GM04504 (cell line): ENCODE data around the gene SPR.
"Not testable (repeated sequence)": the region's sequence is repeated elsewhere in the genome, so short reads cannot be mapped to it uniquely, and the experiment has no call there.

Experiments
- DNase-seq: peaks from one replicate; pipeline ENCODE4 v3.0.0-alpha.2; 2012; ENCODE audit warnings: low read depth

SPR gene

DNA sequence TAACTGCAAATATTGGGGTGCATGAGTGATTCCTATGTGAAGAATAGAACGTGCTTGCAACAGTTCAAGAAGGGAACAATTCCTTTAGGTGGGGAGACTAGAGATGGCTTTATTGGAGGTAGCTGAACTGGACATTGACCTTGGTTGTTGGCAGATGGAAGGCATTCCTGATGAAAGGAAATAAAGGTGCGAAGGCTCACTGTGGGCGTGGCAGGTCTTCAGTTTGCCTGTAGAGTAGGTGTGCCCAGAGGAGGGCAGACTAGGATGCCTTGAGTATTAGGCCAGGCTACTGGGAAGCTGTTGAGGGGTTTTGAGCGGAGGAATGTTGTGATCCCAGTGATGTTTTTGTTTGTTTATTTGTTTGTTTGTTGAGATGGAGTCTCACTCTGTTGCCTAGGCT lies 2.8 kb downstream of the SPR start:
- no peak for DNase-seq

DNA sequence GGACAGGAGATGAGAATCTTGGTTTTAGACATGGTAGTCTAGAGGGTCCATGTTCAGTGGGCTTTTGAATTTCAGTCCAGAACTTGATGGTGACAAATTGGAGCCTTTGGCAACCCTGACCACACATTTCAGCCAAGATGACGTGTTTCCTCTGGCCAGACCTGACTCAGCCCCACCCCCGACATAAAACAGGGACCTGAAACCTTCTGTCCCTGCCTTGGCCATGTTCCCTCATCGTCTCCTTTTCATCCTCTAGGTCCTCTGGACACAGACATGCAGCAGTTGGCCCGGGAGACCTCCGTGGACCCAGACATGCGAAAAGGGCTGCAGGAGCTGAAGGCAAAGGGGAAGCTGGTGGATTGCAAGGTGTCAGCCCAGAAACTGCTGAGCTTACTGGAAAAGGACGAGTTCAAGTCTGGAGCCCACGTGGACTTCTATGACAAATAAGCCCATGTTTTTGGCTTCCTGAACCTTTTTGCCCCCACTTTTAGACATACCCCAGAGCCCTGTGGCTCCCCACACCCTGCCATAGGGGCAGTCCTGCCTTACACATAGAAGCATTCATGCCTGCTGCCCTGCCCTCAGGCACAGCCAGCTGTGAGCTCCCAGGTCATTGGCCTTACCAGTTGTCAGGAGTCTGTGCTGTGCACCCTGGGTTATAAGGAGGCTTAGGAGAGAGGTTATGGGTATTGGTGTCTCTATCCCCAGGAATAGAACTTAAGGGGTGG lies 4.0 kb downstream of the SPR start:
- DNase-seq: no peak

- peak; percentile 34 for DNase-seq
Measured at GRCh38 chr2:72892506-72893173, 5.4 kb downstream of the SPR start.

DNA sequence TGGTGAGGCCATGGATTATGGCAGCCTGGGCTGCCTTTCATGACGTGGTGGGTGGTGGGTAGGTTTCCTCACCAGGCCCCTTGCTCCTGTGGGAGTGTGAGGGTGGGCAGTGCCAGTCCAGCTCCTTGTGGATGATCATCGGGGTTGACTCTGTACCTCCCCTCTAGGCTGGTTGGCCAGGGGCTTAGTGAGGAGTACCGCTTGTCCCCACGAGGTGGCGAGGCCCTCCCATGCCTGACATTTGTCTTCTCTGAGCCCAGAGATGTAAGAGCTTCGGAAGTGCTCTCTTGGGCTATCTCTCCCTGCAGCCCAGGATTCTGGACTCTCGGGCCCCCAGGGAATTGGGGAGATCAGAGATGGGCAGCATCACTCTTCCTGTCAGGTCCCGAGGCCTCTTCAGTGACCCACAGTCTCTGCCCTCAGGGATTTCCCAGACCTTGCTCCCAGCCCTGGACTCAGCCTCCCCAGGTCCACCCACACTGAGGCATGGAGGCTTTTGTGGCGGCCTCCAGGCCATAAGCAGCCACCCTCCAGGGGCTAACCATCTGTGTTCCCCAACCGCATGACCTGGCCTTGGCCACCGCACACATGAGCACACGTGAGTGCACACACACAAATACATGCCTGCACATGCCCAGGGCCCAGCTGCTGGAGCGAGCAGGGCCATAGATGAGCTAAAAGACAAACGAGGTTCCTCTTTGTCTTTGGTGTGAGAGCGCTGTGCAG lies 6.5 kb downstream of the SPR start:
- DNase-seq: peak; percentile 22

- no peak for DNase-seq
Measured at GRCh38 chr2:72894514-72894913, 7.3 kb downstream of the SPR start.

- no peak for DNase-seq
Measured at GRCh38 chr2:72895154-72895553, 7.9 kb downstream of the SPR start.

DNA sequence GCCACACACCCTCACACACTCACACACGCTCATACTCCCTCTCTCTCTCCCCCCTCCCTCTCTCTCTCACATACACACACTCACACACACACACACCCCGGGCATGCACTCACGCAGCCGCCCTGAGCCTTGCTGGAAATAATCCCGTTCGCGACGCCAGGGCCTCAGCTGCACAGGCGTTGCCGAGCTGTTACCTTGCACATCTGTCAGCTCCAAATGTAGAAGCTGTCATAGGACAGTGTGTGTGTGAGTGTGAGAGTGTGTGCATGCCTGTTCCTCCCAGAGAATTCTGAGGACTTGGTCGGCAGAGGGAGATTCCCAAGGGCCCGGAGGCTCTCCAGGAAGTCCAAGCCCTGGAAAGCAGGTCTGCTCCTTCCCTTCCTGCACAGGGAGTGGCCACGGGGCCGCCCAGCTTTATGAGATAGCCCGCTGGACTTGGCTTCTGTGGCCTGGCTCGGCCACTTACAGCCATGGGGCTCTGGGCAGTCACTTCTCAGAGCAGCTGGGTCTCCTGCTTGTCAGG lies 8.6 kb downstream of the SPR start:
- DNase-seq: no peak

DNA sequence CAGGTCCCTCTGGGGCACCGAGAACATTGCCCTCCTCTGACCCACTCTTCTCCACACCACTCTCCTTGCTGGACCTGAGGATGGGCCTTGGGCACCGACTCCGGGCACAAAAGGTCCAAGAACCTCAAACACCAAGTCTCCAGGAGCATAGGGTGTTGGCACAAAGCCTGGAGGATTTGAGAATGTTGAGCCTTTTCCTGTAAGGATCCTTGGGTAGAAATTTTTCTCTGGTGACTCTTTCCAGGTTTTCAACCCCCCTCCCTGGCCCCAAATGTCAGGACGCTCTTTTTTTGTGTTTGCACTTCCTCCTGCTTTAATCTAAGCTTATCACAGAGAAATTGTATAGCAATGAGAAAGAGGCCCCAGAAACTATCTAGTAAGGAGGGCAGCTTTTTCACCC lies 9.2 kb downstream of the SPR start:
- DNase-seq: no peak

DNA sequence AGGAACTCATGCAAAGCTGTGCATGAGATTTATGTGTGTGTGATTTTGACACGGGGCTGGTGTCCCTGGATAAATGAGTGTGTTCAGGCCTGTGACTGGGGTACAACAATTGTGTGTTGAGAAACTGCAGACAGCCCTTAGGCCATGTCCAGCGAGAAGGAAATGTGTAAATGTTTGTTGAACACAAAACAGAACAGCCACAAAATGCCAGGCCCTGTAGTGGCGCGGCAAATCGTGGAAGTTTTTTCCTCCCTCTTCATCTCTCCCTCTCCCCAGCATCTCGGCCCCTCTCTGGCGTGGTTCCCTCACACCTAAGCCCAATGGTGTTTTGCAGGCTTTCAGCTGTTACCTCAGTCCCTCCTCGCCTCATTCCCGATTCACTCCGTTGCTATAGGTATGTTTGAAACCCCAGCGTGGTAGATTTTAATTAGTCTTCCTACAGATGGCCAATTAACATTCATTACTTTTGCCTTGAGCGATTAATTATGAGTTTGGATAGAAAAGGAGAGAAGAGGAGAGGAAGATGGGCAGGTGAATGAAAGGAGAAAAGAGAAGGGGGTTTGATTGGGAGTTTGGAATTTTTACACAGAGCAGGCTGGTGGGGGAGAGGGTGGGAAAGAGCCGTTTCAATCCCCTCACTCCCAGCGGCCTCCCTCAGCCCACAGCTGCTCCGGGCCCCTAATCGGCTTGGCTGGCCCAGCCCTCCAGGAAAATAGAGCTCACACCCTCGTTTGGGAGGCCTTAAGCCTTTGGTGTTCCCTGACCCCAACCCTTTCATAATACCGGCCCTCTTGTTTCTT lies 10.8 kb downstream of the SPR start:
- DNase-seq: no peak

DNA sequence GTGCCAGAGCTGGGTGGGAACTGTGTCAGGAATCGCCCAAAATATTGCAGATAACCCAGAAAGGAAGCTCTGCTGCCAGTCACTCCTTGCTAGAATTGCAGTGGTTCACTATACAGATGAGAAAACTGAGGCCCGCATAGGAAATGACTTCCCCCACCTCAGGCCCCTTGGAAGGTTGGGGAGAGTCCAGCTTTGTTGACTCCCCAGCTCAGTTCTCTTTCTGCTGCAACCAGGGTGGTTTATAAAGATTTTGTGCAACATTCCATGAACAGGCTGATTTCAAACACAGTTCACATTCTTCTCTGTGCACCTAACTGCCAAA lies 11.3 kb downstream of the SPR start:
- DNase-seq: no peak

- DNase-seq: no peak
Measured at GRCh38 chr2:72900191-72900825, 13.1 kb downstream of the SPR start.

- no peak for DNase-seq
Measured at GRCh38 chr2:72901426-72901825, 14.2 kb downstream of the SPR start.

GRCh38 chr2:72907369-72907768 lies 20.2 kb downstream of the SPR start:
- DNase-seq: not testable (repeated sequence)

DNA sequence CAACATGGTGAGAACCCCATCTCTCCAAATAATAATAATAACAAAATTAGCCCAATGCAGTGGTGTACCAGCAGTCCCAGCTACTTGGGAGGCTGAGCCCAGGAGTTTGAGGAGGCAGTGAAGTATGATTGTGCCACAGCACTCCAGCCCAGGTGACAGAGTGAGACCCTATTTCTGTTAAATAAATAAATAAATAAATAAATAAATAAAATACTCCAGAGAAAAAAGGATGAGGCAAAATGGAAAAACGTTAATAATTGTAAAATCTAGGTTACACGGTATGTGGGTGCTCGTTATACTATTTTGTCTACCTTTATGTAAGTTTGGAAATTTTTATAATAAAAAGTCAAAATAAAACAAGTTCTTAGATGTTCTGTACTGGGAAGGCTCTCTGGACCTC lies 21.5 kb downstream of the SPR start:
- no peak for DNase-seq

DNA sequence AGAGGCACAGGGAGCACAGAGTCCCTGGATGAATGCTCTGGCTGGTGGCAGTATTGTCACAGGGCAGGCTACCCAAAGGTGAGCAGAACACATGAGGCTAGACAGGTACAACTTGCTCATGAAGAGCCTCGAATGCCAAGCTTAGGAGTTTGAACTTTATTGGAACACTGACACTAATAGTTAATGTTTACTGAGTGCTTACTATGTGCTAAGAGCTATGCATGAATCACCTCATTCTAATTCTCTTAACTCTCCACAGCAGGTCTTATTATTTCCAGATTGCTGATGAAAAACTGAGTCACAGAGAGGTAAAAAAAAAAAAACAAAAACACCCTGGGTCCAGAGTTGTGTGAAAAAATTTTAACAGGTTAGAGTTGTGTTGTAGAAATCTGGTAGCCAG lies 24.0 kb downstream of the SPR start:
- DNase-seq: no peak

- no peak for DNase-seq
Measured at GRCh38 chr2:72913486-72914205, 26.4 kb downstream of the SPR start.

GRCh38 chr2:72914206-72914559 lies 27.0 kb downstream of the SPR start:
- no peak for DNase-seq

GRCh38 chr2:72914589-72915319 lies 27.5 kb downstream of the SPR start:
- DNase-seq: no peak

DNA sequence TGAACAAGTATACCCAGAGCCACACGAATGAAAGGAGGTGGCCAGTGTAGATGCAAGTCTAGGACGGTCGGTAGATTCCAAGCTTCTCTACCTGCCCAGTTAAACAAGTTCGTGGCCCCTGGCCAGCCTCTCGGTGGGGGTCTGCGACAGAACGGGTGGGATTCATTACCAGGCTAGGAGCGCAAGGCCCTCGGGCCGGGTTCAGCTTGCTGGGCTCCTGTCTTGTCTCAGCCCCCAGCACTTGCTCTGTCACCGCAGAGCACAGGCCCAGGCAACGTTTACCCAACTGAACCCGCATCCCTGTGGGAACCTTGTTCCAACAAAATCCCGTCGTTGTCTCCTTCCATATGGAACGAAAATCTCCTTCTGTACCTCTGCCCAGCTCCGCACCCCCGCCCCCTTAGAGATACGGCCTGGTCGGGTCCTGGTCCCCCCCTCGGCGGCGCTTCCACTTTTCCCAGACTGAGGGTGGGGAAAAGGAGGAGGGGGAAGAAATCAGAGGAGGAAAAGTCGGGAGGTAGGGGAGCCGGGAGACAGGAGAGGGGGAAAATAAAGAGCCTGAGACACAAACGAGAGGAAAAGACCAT lies 28.2 kb downstream of the SPR start:
- no peak for DNase-seq
